NCI-H1694 treated with DMSO at 0.1 percent for 48 hours (cell line): ENCODE data around the gene HSD11B1.

ENCODE experiments used
- DNase-seq: peaks from one replicate; lab custom pipeline; 2025; lab: John Stamatoyannopoulos, UW

The HSD11B1 gene

GRCh38 chr1:209727785-209728184 lies 23.1 kb downstream of the HSD11B1 start:
- no peak for DNase-seq

- no peak for DNase-seq
These were observed 23.8 kb downstream of the HSD11B1 start for GRCh38 chr1:209728466-209728865.

- no peak for DNase-seq
These were observed 24.8 kb downstream of the HSD11B1 start for GRCh38 chr1:209729436-209729835.

GRCh38 chr1:209732725-209733124 lies 28.1 kb downstream of the HSD11B1 start:
- DNase-seq = no peak

GRCh38 chr1:209733409-209734192 lies 29.0 kb downstream of the HSD11B1 start:
- DNase-seq = no peak

GRCh38 chr1:209736490-209737117 lies 32.0 kb downstream of the HSD11B1 start:
- no peak for DNase-seq

GRCh38 chr1:209737118-209737505 lies 32.5 kb downstream of the HSD11B1 start:
- no peak for DNase-seq

GRCh38 chr1:209738270-209738669 lies 33.6 kb downstream of the HSD11B1 start:
- DNase-seq = no peak

GRCh38 chr1:209741193-209741592 lies 36.5 kb downstream of the HSD11B1 start:
- no peak for DNase-seq

- no peak for DNase-seq
These were observed 37.2 kb downstream of the HSD11B1 start for GRCh38 chr1:209741889-209742288.

GRCh38 chr1:209742409-209743144 lies 37.9 kb downstream of the HSD11B1 start:
- no peak for DNase-seq

GRCh38 chr1:209743145-209743482 lies 38.5 kb downstream of the HSD11B1 start:
- no peak for DNase-seq

GRCh38 chr1:209746451-209747165 lies 42.0 kb downstream of the HSD11B1 start:
- no peak for DNase-seq

- DNase-seq = no peak
These were observed 43.1 kb downstream of the HSD11B1 start for GRCh38 chr1:209747580-209748262.

GRCh38 chr1:209748620-209749019 lies 44.0 kb downstream of the HSD11B1 start:
- no peak for DNase-seq

GRCh38 chr1:209749205-209749604 lies 44.6 kb downstream of the HSD11B1 start:
- no peak for DNase-seq

- DNase-seq = no peak
These were observed 45.2 kb downstream of the HSD11B1 start for GRCh38 chr1:209749670-209750323.

- DNase-seq = no peak
These were observed 47.1 kb downstream of the HSD11B1 start for GRCh38 chr1:209751627-209752231.

GRCh38 chr1:209752890-209753289 lies 48.2 kb downstream of the HSD11B1 start:
- no peak for DNase-seq

- DNase-seq = no peak
These were observed 50.6 kb downstream of the HSD11B1 start for GRCh38 chr1:209755256-209755655.
